Cardiac septum (tissue), 1 donor: ENCODE measurements around the gene CMTM7. TPM values are rescaled to one million over a fixed set of nuclear protein-coding genes. Genes with fewer than 3 reads are reported as not detected.

ENCODE experiments used
- DNase-seq: peaks from one replicate; pipeline ENCODE4 v3.0.0-alpha.2; 2020; ENCODE audit warnings: low spot score
- intact Hi-C: fragments of 100-400 bp; cut with DNase I; formaldehyde crosslinking; loops from one replicate; pipeline ENCODE4 v1.14.0; 2022
- total RNA-seq: library from RNA; stranded (reverse); fragmentation: NEBNext Ultra II Directional; extraction: Animal tissue kit (Norgen Biotek cat#: 25700); gene quantifications from one replicate; pipeline ENCODE4 v1.2.1, GENCODE V29; 2021
- donor health status: DM: no; HTN: no; CAD: no.

CMTM7 gene
- total RNA-seq, 1 donor from 2014 or later, result 4.0 TPM

DNA sequence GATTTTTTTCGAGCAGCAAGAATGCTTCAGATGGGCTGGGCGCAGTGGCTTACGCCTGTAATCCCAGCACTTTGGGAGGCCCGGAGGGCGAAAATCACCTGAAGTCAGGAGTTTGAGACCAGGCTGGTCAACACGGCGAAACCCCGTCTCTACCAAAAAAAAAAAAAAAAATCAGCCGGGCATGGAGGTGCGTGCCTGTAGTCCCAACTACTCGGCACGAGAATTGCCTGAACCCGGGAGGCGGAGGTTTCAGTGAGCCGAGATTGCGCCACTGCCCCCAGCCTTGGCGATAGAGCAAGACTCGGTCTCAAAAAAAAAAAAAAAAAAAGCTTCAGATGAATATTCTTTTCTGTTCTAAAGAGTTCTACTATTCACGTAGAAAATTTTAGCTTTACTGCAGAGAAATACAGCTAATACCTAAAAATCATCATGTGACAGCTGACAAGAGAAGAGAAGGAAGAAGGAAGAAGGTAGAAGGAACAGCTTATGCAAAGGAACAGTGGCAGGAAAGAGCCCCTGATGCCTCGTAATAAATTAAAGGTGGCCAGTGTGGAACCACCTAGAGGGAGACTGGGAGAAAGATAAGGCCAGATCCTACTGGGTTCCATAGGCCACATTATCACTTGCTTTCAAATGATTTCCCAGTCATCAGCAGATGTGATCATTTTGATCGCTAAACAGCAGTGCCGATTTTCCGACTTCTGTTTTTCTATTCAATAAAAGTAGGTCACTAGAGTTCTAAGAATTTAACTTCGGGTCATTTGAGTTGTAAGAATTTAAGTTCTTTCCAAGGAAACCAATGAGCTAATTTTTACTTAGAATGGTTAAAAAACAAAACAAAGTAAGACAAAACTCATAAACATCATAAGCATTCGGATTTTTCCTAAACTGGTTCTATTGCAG, 109.5 kb downstream of the CMTM7 start:
- no peak for DNase-seq
- intact Hi-C loops, result no loop called here

DNA sequence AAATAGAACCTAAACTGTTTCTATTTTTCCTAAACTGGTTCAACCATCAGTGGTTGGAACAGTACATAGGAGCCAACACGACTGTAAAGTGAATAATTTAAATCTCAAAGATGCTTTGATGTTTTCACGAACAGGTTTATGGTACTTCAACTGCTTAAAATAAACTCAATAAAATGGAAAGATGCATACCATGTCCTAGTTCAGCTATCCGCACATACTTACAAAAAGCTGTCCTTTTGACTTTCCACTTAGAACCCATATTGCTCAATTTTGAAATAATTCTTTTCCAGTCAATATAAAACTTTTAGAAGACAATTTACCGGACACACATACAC, 110.1 kb downstream of the CMTM7 start:
- intact Hi-C loops, result loop anchor here (2.0 kb wide), 1 partner anchor 69 kb away; the partner anchor contains the start of gene DYNC1LI1
- DNase-seq, result no peak

DNA sequence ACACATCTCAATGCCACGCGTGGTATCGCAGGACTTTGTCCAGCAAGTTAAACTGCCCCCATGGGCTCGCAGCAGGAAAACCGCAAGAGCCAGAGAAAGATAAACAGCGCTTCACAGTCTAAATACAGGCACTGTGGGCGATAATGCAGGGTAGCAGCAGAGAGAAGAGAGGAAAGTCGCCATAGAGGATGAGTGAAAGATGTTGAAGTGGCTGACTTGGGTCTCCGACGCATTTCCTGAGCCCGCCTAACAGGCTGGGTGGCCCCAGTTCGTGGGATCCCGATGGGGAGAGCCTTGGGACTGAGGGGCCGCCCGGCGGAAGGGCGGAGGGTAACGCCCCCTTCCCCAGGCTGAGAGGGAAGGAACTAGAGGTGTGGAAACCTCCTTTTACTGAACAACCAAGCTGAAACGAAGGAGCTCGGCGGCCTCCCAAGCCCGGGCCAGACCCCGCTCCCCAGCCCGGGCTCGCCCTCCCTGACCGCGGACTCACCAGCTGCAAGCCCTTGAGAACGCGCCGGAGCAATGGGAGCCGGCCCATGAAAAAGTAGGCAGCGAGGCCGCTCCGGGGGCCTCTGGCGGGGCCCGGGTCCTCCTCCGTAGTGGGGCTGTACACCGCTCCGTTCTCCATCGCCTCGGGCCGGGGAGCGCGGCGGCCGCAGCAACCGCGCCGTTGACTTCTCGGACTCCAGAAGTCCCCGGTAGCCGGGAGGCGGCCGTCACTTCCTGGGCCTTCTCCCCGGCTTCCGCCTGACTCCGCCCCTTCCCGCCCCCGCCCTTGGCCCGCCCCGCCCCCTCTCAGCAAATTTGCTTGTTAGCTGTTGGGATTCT, 110.7 kb downstream of the CMTM7 start, which contains the start of gene CMTM6:
CMTM6 (minus strand) TSS at position 735 of the 828 bp plus-strand sequence; CDS start at position 628, 107 bp downstream.
- DNase-seq, result peak; percentile 93
- intact Hi-C loops, result loop anchor here (2.0 kb wide), 1 partner anchor 68 kb away; the partner anchor contains the start of gene DYNC1LI1

DNA sequence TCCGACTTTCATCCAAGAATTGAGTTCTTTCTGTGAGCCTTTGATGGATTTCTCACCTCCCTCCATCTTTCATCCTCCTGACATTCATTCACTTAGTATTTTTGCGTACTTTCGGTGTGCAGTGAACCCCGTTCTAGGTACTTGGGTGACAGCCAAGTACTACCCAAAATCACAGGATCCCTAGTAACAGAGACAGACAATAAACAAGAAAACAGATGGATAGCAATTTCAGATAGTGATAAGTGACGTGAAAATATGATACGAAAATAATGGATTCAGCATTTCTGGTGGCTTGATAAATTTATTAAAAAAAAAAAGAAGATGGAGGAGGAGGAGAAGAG, 111.3 kb downstream of the CMTM7 start:
- DNase-seq, result no peak
- intact Hi-C loops, result loop anchor here (2.0 kb wide), 1 partner anchor 68 kb away; the partner anchor contains the start of gene DYNC1LI1

Other genes starting within 250 kb of the CMTM7 start
- gene CMTM8, start 153.2 kb upstream of the CMTM7 start, total RNA-seq, result 5.5 TPM
- gene CMTM6, start 111.0 kb downstream of the CMTM7 start, total RNA-seq, result 15.4 TPM
- gene DYNC1LI1, start 179.0 kb downstream of the CMTM7 start, total RNA-seq, result 56.8 TPM